Mucosa of descending colon (tissue), 3 donors: Measurements from ENCODE around the gene C1orf210. TPM values are rescaled to one million over a fixed set of nuclear protein-coding genes. Genes with fewer than 3 reads are reported as not detected.

ENCODE experiments used
- ATAC-seq: fragments of 200-7000 bp; cut with Tn5 transposase; one replicate; pipeline ENCODE4 v1.9.1; 2020; ENCODE audit warnings: mild to moderate bottlenecking, moderate library complexity
- DNase-seq, 3 donors: peaks; one replicate each; pipeline ENCODE4 v3.0.0-alpha.2; 2020
- H3K36me3 ChIP-seq: fragments of 200-600 bp; one replicate; pipeline ENCODE4 v1.8.0; 2021; ENCODE audit warnings: low read depth, mild to moderate bottlenecking
- H3K4me1 ChIP-seq: fragments of 200-600 bp; one replicate; pipeline ENCODE4 v1.8.0; 2021; ENCODE audit warnings: low read depth, mild to moderate bottlenecking
- H3K4me3 ChIP-seq: fragments of 200-600 bp; one replicate; pipeline ENCODE4 v1.8.0; 2021; ENCODE audit warnings: mild to moderate bottlenecking
- H3K9me3 ChIP-seq: fragments of 200-600 bp; one replicate; pipeline ENCODE4 v1.8.0; 2021; ENCODE audit warnings: mild to moderate bottlenecking
- intact Hi-C, 2 donors: fragments of 100-400 bp; cut with DNase I in 1 of 2; cut with micrococcal nuclease in 1 of 2; formaldehyde crosslinking; loops; one replicate each; pipeline versions ENCODE4 v1.11.0 to v1.11.1; 2022; cut with DNase I, micrococcal nuclease
- total RNA-seq, 3 donors: library from RNA; stranded (reverse); fragmentation: NEBNext Ultra II Directional in 2 of 3; extraction: Animal tissue kit (Norgen Biotek cat#: 25700) in 2 of 3; gene quantifications; one replicate each; pipeline versions ENCODE4 v1.2.1 to v1.2.4, GENCODE V29; 2021 to 2023
- TF ChIP-seq, protein P1 (sequence below): fragments of 200-600 bp; IDR thresholded peaks from one replicate; pipeline ENCODE4 v1.8.0; 2022; ENCODE audit warnings: antibody characterized with exemption, mild to moderate bottlenecking
- donor health status: DM: no; HTN: no; CAD: no; lungs with moderate emphysema.
- donor health status: DM: no; HTN: no; CAD: no.
- donor health status: DM: no; HTN: yes; CAD: no.

C1orf210 gene
- total RNA-seq, 3 donors from 2014 or later: 33.1 to 102 (median 63.3) TPM

DNA sequence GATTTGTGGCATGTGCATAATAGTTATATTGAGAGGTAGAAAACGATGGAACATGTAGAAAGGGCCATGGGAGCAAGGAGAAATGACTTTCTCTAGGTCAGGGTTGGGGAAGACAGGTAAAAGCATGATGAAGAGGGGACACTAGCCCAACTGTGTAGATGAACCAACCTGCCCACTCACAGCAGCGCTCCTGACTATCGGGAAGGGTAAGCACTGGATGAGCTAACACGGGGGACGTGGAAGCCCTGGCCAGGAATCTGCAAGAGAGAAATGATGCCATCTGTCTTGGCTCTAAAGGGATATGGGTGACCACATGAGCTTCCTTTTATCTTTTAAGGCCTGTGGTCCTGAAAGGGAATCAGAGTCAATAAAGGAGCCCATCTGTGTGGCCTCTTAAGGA is 51.8 kb downstream of the C1orf210 start:
- H3K4me1 ChIP-seq: peaks cover 15% of the 10 kb centered on the region
- intact Hi-C loops: loop anchor here in 1 of 2 donors (10.0 kb wide), 1 partner anchor 181 kb away; no protein-coding TSS in a partner anchor
- TF ChIP-seq, protein P1, sequence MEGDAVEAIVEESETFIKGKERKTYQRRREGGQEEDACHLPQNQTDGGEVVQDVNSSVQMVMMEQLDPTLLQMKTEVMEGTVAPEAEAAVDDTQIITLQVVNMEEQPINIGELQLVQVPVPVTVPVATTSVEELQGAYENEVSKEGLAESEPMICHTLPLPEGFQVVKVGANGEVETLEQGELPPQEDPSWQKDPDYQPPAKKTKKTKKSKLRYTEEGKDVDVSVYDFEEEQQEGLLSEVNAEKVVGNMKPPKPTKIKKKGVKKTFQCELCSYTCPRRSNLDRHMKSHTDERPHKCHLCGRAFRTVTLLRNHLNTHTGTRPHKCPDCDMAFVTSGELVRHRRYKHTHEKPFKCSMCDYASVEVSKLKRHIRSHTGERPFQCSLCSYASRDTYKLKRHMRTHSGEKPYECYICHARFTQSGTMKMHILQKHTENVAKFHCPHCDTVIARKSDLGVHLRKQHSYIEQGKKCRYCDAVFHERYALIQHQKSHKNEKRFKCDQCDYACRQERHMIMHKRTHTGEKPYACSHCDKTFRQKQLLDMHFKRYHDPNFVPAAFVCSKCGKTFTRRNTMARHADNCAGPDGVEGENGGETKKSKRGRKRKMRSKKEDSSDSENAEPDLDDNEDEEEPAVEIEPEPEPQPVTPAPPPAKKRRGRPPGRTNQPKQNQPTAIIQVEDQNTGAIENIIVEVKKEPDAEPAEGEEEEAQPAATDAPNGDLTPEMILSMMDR: no peak
- ATAC-seq (no peak), DNase-seq (no peak)
- no peaks in the 10 kb centered on the region for H3K9me3 ChIP-seq
- no peak overlapping the region for H3K4me3 ChIP-seq
- no peaks in the 10 kb centered on the region for H3K36me3 ChIP-seq

- Histone ChIP-seq H3K36me3 (no peaks in the 10 kb centered on the region), H3K4me3 (no peak overlapping the region), H3K9me3 (no peaks in the 10 kb centered on the region), H3K4me1 (peaks cover 10% of the 10 kb centered on the region)
- TF ChIP-seq, protein P1: no peak
- intact Hi-C loops: loop anchor here in 1 of 2 donors (10.0 kb wide), 1 partner anchor 182 kb away; no protein-coding TSS in a partner anchor
- no peak for DNase-seq
- no peak for ATAC-seq
These were observed 52.9 kb downstream of the C1orf210 start for GRCh38 chr1:43232482-43232881.

DNA sequence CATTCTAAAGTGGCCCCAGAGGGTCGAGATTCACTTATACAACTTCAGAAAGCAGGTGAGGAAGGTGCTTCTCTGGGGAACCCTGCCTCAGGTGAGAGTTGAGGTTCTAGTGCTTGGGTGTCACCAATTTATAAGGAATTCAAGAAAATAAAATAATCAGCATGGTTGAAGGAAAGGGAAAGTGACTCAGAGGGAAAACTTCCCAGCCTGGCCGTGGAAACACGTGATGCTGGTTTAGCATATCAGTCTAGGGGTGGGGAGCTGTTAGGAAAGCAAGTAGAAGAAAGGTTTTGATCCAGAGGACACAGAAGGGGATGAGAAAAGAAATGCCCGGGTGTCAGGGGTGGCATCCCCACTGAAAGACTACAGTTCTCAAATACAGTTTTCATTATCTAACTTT is 53.3 kb downstream of the C1orf210 start:
- Histone ChIP-seq H3K4me1 (peaks cover 10% of the 10 kb centered on the region), H3K36me3 (no peaks in the 10 kb centered on the region), H3K4me3 (no peak overlapping the region), H3K9me3 (no peaks in the 10 kb centered on the region)
- TF ChIP-seq, protein P1: no peak
- ATAC-seq (no peak), DNase-seq (no peak)
- intact Hi-C loops: loop anchor here in 1 of 2 donors (10.0 kb wide), 1 partner anchor 183 kb away; no protein-coding TSS in a partner anchor

Other genes with a start within 250 kb of the C1orf210 start
- 10 to 100 TPM; 32.3 to 38.9 (median 34.9) TPM for gene EBNA1BP2, start 113.3 kb downstream of the C1orf210 start, total RNA-seq
- gene CFAP57, start 113.3 kb downstream of the C1orf210 start, total RNA-seq: under 1 TPM in 1 of 3 donors, not detected in 2; 0.34 TPM
- gene TMEM125, start 15.6 kb downstream of the C1orf210 start, total RNA-seq: 10 to 100 TPM; 31.9 to 71.6 (median 40.6) TPM
- gene TIE1, start 15.4 kb upstream of the C1orf210 start, total RNA-seq: 10 to 100 TPM in 1 of 3 donors, 1 to 10 TPM in 2; 8.0 to 18.6 (median 8.1) TPM
- 1 to 10 TPM in 1 of 3 donors, under 1 TPM in 1, not detected in 1; 0.81 to 1.0 TPM for gene MPL, start 52.2 kb upstream of the C1orf210 start, total RNA-seq
- gene CDC20, start 73.4 kb upstream of the C1orf210 start, total RNA-seq: 10 to 100 TPM in 1 of 3 donors, 1 to 10 TPM in 2; 5.8 to 44.0 (median 8.5) TPM
- 100 to 1,000 TPM in 2 of 3 donors, 10 to 100 TPM in 1; 80.0 to 171 (median 104) TPM for gene ELOVL1, start 82.4 kb upstream of the C1orf210 start, total RNA-seq
- gene MED8, start 104.2 kb upstream of the C1orf210 start, total RNA-seq: 10 to 100 TPM; 35.8 to 39.6 (median 38.3) TPM
- gene SZT2, start 104.3 kb upstream of the C1orf210 start, total RNA-seq: 10 to 100 TPM; 61.7 to 93.6 (median 75.4) TPM
- gene HYI, start 168.3 kb upstream of the C1orf210 start, total RNA-seq: 10 to 100 TPM; 41.8 to 85.0 (median 79.3) TPM
- gene PTPRF, start 245.3 kb upstream of the C1orf210 start, total RNA-seq: 100 to 1,000 TPM; 355 to 752 (median 384) TPM